Suprapubic skin (tissue), 3 donors: ENCODE data around the gene UBE2A.
A peak's percentile ranks its signal among the peaks of the same experiment; 100 is the strongest.

Experiments
- POLR2AphosphoS5 ChIP-seq, 3 donors: sonication (generic); formaldehyde crosslinking; IDR thresholded peaks; one replicate each; pipeline ENCODE4 v1.6.1; 2017; ENCODE audit warnings: antibody characterized with exemption in 3 of 3
- TF ChIP-seq, protein P1 (sequence below), 2 donors: fragments of 200-600 bp in 1 of 2; fragments of 450-650 bp in 1 of 2; sonication (generic) in 1 of 2; IDR thresholded peaks; one replicate each; pipeline ENCODE4 v1.5.1; 2016 to 2019; ENCODE audit warnings: antibody characterized with exemption in 2 of 2, mild to moderate bottlenecking in 1 of 2, moderate library complexity in 1 of 2

DNA sequence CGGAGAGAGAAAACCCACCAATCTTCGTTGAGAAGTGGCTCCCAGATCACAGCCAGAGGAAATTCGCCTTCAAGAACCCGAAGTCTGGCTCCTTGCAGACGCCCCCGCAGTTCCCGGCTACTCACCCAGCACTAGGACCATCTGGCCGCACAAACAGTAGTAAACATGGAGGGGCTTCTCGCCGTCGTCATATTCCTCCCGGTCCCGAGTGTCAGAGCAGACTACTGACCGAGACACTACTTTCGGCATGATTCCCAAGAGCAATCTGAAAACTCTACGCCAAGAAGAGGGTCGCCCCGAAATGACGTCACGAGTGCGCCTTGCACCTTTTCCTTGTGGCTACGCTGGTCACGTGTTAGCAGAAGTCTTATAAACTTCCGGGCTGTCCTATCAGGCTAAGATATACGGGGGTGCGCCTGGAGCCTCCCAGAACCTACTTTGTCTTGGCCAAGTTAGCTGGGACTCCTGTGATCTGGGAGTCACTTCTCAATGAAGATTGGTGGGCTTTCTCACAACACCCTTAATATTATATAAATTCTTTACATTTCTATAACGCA, 9.2 kb upstream of the UBE2A start, which contains the start of gene STEEP1:
- peak; percentile 36 to 85 (median 37) for TF ChIP-seq POLR2AphosphoS5 (IDR thresholded peaks at IDR 0.05)
- TF ChIP-seq, protein P1, sequence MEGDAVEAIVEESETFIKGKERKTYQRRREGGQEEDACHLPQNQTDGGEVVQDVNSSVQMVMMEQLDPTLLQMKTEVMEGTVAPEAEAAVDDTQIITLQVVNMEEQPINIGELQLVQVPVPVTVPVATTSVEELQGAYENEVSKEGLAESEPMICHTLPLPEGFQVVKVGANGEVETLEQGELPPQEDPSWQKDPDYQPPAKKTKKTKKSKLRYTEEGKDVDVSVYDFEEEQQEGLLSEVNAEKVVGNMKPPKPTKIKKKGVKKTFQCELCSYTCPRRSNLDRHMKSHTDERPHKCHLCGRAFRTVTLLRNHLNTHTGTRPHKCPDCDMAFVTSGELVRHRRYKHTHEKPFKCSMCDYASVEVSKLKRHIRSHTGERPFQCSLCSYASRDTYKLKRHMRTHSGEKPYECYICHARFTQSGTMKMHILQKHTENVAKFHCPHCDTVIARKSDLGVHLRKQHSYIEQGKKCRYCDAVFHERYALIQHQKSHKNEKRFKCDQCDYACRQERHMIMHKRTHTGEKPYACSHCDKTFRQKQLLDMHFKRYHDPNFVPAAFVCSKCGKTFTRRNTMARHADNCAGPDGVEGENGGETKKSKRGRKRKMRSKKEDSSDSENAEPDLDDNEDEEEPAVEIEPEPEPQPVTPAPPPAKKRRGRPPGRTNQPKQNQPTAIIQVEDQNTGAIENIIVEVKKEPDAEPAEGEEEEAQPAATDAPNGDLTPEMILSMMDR (IDR thresholded peaks at IDR 0.05), result no peak
